ENCODE results near the gene SAT1.
A peak's percentile ranks its signal among the peaks of the same experiment; 100 is the strongest.
"Not testable (repeated sequence)": the region's sequence is repeated elsewhere in the genome, so short reads cannot be mapped to it uniquely, and the experiment has no call there.

The SAT1 gene

DNA sequence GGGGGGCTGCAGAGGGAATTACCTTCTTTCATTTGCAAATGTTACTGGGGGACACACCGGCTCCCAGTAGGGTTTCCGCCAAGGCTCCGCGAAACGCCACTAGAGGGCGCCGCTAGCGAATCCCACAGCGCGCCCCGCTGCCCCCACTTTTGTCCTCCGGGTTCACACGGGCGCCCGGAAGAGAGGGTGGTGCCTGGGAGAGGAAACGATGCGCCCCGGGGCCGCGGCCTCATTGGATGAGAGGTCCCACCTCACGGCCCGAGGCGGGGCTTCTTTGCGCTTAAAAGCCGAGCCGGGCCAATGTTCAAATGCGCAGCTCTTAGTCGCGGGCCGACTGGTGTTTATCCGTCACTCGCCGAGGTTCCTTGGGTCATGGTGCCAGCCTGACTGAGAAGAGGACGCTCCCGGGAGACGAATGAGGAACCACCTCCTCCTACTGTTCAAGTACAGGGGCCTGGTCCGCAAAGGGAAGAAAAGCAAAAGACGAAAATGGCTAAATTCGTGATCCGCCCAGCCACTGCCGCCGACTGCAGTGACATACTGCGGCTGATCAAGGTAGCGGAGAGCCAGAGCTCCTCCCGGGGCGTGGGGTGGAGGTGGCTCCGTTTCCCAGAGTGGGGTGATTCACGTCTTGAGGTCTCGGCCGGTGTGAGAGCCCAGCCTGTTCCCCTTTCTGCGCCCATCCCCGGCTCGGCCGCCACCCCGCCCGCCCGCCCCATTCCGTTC is at the start of gene SAT1:
Gene SAT1, plus strand, starts transcription at position 311 of the 726 bp plus-strand sequence. Its CDS starts 179 bp downstream, at position 490.
- DNase-seq, result peak; percentile 99

DNA sequence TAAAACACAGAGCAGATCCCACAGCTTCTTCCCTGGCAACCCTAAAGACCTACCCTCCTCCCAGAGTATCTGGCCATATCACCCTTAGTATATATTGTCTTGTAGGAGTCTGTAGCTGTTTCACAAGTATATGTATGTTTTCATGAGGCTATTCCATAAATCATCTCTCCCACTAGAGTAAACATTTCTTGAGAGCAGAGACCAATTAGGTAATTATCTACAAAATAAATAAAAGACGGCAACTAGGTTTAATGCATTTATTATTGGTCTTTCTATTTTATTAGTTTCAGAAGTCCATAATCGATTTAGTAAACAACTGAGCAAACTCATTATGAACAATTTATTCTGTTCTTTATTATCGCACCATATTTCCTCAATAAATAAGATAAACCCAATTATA is 46.9 kb upstream of the SAT1 start:
- no peak for DNase-seq

DNA sequence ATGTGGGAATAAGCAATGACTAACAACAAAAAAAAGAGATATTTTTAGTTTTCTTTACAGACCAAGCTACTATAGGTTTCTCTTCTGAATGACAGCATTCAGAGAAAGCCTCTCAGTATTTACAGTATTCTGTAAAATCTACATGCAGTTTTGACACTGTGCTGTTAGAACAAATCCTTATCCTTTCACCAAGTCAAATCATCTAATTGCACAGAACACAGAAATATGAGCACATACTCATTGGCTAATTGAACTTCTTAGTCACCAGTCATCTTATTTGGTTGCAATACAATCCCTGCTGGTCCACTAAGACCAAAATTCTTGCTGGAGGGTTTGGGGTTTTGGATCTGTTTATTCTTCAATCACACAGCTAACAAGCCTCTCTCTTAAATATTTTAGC is 45.6 kb upstream of the SAT1 start:
- DNase-seq, result no peak

DNA sequence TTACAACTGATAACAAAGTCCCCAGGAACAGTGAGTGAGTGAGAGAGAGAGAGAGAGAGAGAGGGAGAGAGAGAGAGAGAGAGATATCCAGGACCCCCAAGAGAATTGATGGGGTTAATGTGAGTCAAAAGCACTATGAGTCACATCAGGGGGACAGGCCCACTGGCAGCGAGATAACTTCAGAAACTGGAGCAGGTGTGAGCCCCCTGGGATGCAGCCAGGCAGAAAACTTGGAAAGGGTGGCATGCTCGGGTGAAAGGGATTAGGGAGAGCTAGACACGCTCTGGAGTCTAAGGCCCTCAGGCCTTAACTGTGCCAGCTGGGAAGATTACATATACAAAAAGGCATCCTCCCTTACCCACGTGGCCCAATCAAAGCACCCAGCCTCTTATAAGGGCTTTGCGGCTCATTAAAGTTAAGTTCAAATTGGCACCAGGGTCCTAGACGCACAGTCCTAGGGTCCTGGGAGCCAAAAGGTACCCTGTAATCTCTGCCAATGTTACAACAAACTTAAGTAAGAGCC is 40.7 kb upstream of the SAT1 start:
- peak; percentile 80 for DNase-seq

DNA sequence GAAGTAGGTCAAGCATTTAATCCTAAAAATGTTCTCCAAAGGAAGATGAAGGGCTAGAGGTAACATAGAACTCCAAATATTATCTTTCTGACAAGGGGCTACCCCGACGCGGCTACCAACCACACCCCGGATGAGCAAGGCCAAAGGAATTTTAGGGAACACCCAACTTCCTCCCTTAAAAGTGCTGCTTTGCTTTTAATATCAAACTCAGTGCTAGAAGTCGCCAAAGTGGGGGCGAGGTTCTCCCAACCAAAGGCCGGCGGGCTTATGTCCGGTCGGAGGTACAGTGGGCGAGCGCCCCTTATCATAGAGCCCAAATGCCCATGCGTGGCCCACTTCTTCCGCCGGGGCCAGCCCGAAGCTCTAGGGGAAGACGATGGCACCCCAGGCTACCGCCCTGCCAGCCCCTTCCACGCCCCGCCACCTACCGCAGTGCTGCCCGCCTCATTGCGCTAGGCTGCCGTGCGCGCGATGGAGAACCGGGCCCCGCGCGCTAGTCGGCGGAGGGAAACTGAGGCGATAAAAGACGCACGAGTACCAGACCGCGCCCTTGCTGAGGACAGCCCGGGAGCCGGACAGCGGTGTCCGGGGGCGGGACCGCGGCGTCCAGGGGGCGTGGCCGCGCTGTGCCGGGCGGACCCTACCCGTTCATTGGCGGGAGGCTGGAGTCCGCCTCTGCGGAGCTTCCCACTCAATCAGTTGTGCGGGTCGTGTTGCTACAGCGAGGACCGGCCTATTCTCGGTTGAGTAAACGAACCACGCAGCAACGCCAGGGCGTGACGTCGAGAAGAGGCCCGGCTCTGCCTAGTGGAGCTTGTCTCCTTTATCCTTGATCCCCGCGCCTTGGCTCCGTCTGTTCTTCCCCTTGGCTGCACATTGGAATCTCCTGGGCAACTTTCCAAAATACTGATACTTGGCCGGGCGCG is 40.0 kb upstream of the SAT1 start, which contains the start of gene ACOT9:
Gene ACOT9, minus strand, starts transcription at position 580 of the 926 bp plus-strand sequence. Its CDS starts 132 bp downstream, at position 448.
- peak; percentile 98 for DNase-seq

- peak; percentile 28 for DNase-seq
These were observed 39.4 kb upstream of the SAT1 start for GRCh38 chrX:23743623-23743971.

- no peak for DNase-seq
These were observed 37.2 kb upstream of the SAT1 start for GRCh38 chrX:23745786-23746185.

- DNase-seq, result no peak
These were observed 33.8 kb upstream of the SAT1 start for GRCh38 chrX:23749129-23749528.

- no peak for DNase-seq
These were observed 33.4 kb upstream of the SAT1 start for GRCh38 chrX:23749576-23749975.

GRCh38 chrX:23752740-23753415 is 30.1 kb upstream of the SAT1 start:
- no peak for DNase-seq

- DNase-seq, result no peak
These were observed 28.3 kb upstream of the SAT1 start for GRCh38 chrX:23754664-23755063.

DNA sequence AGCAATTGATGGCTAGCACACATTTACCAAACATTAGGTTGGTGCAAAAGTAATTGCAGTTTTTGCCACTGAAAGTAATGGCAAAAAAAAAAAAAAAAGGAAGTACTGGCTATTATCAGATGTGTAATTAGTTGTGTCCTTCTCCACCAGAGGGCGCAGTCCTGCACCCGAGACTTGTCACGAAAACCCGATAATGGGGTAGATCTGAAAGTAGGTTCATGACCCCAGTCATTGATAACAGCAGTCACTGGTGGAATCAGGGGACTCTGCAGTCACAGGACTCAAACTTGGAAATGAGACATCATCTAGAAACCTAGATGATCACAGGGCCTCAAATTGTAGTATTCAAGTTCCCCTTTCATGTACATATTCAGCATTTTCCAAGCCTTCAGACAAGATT is 26.8 kb upstream of the SAT1 start:
- peak; percentile 83 for DNase-seq

DNA sequence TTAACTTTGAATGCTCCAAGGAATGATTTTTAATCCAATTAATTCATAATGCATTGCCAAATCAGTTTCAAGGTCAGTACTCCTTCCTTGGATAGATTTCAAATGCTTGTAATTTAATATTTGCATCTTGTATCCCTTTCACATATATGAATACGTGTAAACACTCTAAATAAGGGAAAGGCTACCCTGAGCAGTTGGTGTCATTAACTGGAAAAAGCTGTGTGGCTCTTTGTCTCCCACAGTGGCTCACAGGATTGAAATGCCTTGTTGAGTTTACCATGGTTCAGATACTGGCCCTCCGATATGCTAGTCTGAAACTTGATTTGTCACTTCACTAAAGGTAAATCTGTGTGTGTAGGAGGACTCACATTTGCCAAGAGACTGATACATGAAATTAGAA is 23.2 kb upstream of the SAT1 start:
- no peak for DNase-seq

DNA sequence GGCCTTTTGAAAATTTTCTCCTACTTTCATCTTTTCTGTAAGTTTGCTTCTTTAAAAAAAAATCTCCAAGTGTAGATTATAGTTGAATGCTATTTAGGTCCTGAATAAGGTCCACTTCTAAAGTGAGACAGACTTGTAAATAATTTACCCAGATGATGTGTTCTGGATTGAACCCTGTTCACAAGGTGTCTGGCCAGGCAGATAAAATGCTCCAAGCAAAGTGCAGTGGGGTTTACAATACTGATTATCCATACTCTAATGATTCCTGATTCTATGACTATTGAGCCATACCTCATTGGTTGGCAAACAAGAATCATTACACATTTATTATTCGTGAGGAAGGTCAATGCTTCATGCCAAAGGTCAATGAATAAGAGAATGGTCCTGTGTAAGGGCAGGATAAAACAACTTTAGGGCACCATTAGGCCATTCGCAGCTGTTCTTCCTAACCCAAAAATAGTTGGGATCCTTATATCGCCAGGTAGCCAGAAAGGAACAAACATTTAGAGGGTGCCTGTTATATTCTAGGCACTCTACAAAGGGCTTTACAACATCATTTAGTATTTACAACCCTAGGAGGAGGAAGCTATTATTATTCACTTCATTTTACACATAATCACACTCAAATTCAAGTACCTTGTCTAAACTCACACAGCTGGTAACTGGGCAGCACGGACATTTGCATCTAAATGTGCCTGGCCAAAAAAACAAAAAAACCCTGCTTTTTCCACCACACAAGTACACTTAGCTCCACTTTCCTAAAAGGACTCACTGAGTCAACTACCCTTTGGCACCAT is 18.6 kb upstream of the SAT1 start:
- peak; percentile 64 for DNase-seq

GRCh38 chrX:23765449-23765848 is 17.5 kb upstream of the SAT1 start:
- DNase-seq, result peak; percentile 70

GRCh38 chrX:23765868-23766267 is 17.1 kb upstream of the SAT1 start:
- peak; percentile 81 for DNase-seq

DNA sequence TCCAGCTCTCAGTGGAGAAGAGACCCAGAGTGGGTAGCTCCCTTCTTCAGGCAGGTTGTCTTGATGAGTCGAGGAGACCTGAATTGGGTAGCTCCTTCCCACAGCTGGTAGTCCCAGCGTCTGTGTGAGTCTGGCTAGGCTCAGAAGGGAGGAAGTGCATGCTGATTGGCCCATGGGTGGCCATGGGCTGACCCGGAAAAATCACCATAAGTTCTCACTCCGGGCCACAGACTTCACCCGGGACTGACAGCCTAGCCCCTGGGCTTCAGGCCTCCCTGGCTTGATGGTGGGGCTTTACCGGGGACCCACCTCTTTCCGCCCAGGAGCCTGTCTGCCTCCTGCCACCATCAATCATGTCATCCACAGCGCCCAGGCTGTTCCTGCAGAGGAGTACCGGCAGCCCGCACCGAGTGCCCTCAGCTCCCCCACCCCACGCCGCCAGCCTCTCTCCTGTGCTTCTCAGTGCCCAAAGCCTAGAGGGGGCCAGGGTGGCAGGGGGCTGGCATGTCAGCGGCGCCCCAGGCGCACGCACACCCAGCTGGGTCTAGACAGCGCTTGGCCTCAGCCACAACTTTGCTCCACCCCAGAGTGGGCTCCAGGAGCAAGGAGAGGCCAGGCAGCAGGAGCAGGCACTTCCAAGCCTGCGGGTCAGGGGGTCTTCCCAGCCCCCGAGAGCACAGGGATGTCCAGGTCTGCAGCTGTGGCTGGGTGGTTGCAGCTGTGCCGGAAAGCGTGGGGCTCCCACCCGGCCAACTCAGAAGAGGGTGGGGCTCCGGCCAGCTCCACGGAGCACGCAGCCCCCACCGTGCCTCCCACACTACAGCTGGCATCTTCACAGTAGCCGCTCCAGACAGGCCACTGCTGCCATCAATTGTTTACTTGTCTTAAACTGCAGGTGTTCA is 16.1 kb upstream of the SAT1 start:
- DNase-seq, result peak; percentile 88

DNA sequence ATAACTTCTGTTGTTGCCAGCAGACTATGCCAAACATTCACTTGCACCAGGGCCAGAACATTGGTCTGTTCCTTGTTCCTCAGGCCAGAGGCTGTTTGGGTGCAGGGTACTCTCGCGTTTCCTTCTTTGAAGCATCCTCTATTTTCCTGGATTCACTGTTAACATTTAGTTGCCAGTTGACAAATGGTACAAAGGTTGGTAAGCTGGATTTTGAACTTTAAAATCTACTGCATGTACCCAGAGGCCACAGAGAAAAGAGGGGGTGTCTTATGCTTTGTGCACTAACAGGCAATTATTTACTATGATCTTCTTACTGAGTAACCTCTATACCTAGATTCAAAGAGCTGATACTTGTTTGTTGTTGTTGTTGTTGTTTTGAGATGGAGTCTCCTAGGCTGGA is 12.8 kb upstream of the SAT1 start:
- DNase-seq, result no peak

GRCh38 chrX:23771086-23771485 is 11.9 kb upstream of the SAT1 start:
- DNase-seq, result not testable (repeated sequence)

GRCh38 chrX:23773601-23774175 is 9.3 kb upstream of the SAT1 start:
- DNase-seq, result peak; percentile 24

DNA sequence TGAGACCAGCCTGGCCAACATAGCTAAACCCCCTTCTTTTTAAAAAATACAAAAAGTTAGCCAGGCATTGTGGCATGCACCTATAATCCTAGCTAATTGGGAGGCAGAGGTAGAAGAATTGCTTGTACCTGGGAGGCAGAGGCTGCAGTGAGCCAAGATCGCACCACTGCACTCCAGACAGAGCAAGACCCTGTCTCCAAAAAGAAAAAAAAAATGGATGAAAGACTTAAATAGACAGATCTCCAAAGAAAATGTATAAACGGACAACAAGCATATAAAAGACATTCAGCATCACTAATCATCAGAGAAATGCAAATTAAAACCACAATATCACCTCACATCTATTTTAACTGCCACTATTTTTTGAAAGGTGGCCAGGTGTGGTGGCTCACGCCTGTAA is 6.6 kb upstream of the SAT1 start:
- DNase-seq, result no peak
